WTC11 (cell line): Measurements from ENCODE around the gene ZNF213. TPM values are rescaled to one million over a fixed set of nuclear protein-coding genes. Genes with fewer than 3 reads are reported as not detected.

Source experiments
- ATAC-seq: fragments of 200-7000 bp; cut with Tn5 transposase; 2 replicates; pipeline ENCODE4 v1.10.0; 2021; ENCODE audit warnings: mild to moderate bottlenecking, moderate library complexity
- CTCF ChIA-PET: fragments of 300-600 bp; sonication (Branson Sonifier 250); formaldehyde crosslinking; loops from one replicate; lab custom pipeline; 2021; ENCODE audit warnings: antibody characterized with exemption; lab: Charles Lee
- POLR2A ChIA-PET: fragments of 350-600 bp; sonication (Branson Sonifier 250); formaldehyde crosslinking; loops from one replicate; lab custom pipeline; 2021; ENCODE audit warnings: antibody characterized with exemption; lab: Charles Lee
- DNase-seq: peaks from one replicate; pipeline ENCODE4 v3.0.0; 2021; ENCODE audit warnings: low spot score
- H3K27ac Mint-ChIP-seq: 2 replicates; pipeline ENCODE4 v1.8.0; 2021; ENCODE audit warnings: mixed read lengths
- H3K27me3 Mint-ChIP-seq: 2 replicates; pipeline ENCODE4 v1.8.0; 2021; ENCODE audit warnings: low read depth, mild to moderate bottlenecking, moderate library complexity, mixed read lengths
- H3K36me3 Mint-ChIP-seq: 2 replicates; pipeline ENCODE4 v1.8.0; 2021; ENCODE audit warnings: mixed read lengths
- H3K4me1 Mint-ChIP-seq: 2 replicates; pipeline ENCODE4 v1.8.0; 2022; ENCODE audit warnings: mixed read lengths
- H3K4me3 Mint-ChIP-seq: 2 replicates; pipeline ENCODE4 v1.8.0; 2021; ENCODE audit warnings: mild to moderate bottlenecking, moderate library complexity, mixed read lengths
- H3K9me3 Mint-ChIP-seq: 2 replicates; pipeline ENCODE4 v1.8.0; 2021; ENCODE audit warnings: mixed read lengths
- ARID4B ChIP-seq: sonication (generic); formaldehyde crosslinking; IDR thresholded peaks from 2 replicates; pipeline ENCODE4 v1.8.0; 2023; ENCODE audit warnings: missing genetic modification reagents, mild to moderate bottlenecking, borderline replicate concordance
- ATF2 ChIP-seq: sonication (generic); formaldehyde crosslinking; IDR thresholded peaks from 2 replicates; pipeline ENCODE4 v1.8.1; 2022; ENCODE audit warnings: low read depth, missing genetic modification reagents, borderline replicate concordance
- CBFB ChIP-seq: sonication (generic); formaldehyde crosslinking; IDR thresholded peaks from 2 replicates; pipeline ENCODE4 v1.8.1; 2022; ENCODE audit warnings: mild to moderate bottlenecking, low read depth, missing genetic modification reagents
- E2F1 ChIP-seq: sonication (generic); formaldehyde crosslinking; IDR thresholded peaks from 2 replicates; pipeline ENCODE4 v1.8.0; 2022; ENCODE audit warnings: mild to moderate bottlenecking, missing genetic modification reagents
- ERG ChIP-seq: fragments of 250-450 bp; sonication (Bioruptor Pico); IDR thresholded peaks from 2 replicates; pipeline ENCODE4 v1.8.0; 2021; ENCODE audit warnings: mild to moderate bottlenecking
- FOXJ3 ChIP-seq: sonication (generic); formaldehyde crosslinking; IDR thresholded peaks from 2 replicates; pipeline ENCODE4 v1.9.0; 2021; ENCODE audit warnings: missing genetic modification reagents, mild to moderate bottlenecking, borderline replicate concordance
- FOXK1 ChIP-seq: sonication (generic); formaldehyde crosslinking; IDR thresholded peaks from 2 replicates; pipeline ENCODE4 v1.8.0; 2022; ENCODE audit warnings: mild to moderate bottlenecking, moderate library complexity, missing genetic modification reagents
- GTF2I ChIP-seq: fragments of 250-450 bp; sonication (Bioruptor Pico); conservative IDR thresholded peaks from 2 replicates; pipeline ENCODE4 v1.4.0; 2021; ENCODE audit warnings: mild to moderate bottlenecking
- JAZF1 ChIP-seq: fragments of 250-450 bp; sonication (Bioruptor Pico); IDR thresholded peaks from 2 replicates; pipeline ENCODE4 v1.9.0; 2021; ENCODE audit warnings: moderate library complexity, mild to moderate bottlenecking, inconsistent platforms
- NR2C2 ChIP-seq: sonication (generic); formaldehyde crosslinking; IDR thresholded peaks from 2 replicates; pipeline ENCODE4 v1.8.0; 2022; ENCODE audit warnings: mild to moderate bottlenecking, missing genetic modification reagents
- PREB ChIP-seq: sonication (generic); formaldehyde crosslinking; IDR thresholded peaks from 2 replicates; pipeline ENCODE4 v1.8.1; 2022; ENCODE audit warnings: mild to moderate bottlenecking, missing genetic modification reagents, moderate library complexity, borderline replicate concordance
- SP1 ChIP-seq: sonication (generic); formaldehyde crosslinking; conservative IDR thresholded peaks from 2 replicates; pipeline ENCODE4 v1.8.1; 2022; ENCODE audit warnings: missing genetic modification reagents
- TEAD1 ChIP-seq: sonication (generic); formaldehyde crosslinking; IDR thresholded peaks from 2 replicates; pipeline ENCODE4 v1.8.0; 2022; ENCODE audit warnings: mild to moderate bottlenecking, missing genetic modification reagents
- TP53 ChIP-seq: sonication (generic); formaldehyde crosslinking; IDR thresholded peaks from 2 replicates; pipeline ENCODE4 v1.8.1; 2023; ENCODE audit warnings: mild to moderate bottlenecking, missing genetic modification reagents
- USF1 ChIP-seq: sonication (generic); formaldehyde crosslinking; IDR thresholded peaks from 2 replicates; pipeline ENCODE4 v1.8.0; 2022; ENCODE audit warnings: mild to moderate bottlenecking, missing genetic modification reagents
- ZNF121 ChIP-seq: sonication (generic); formaldehyde crosslinking; IDR thresholded peaks from 2 replicates; pipeline ENCODE4 v1.8.0; 2023; ENCODE audit warnings: missing genetic modification reagents
- ZNF138 ChIP-seq: sonication (generic); formaldehyde crosslinking; conservative IDR thresholded peaks from 2 replicates; pipeline ENCODE4 v1.8.1; 2022; ENCODE audit warnings: mild to moderate bottlenecking, moderate library complexity, missing genetic modification reagents
- ZNF219 ChIP-seq: sonication (generic); formaldehyde crosslinking; IDR thresholded peaks from 2 replicates; pipeline ENCODE4 v1.8.0; 2023; ENCODE audit warnings: missing genetic modification reagents, mild to moderate bottlenecking, borderline replicate concordance
- ZNF416 ChIP-seq: fragments of 250-450 bp; sonication (Bioruptor Pico); IDR thresholded peaks from 2 replicates; pipeline ENCODE4 v1.9.0; 2021; ENCODE audit warnings: mild to moderate bottlenecking, inconsistent platforms
- ZNF512 ChIP-seq: sonication (generic); formaldehyde crosslinking; IDR thresholded peaks from 2 replicates; pipeline ENCODE4 v1.8.1; 2022; ENCODE audit warnings: missing genetic modification reagents, borderline replicate concordance
- total RNA-seq: library from RNA; stranded (reverse); gene quantifications from 3 replicates; pipeline ENCODE4 v1.2.3, GENCODE V29; 2021

The ZNF213 gene
- total RNA-seq, 1 experiment from 2014 or later, result 11.6 TPM

GRCh38 chr16:3122926-3123570 lies 11.8 kb upstream of the ZNF213 start:
- CTCF ChIA-PET, result interaction anchor here (0.6 to 4.7 kb wide), 9 partner anchors 9 to 89 kb away, joined by 3 to 18 read pairs (median 5); no protein-coding TSS in a partner anchor
- TF ChIP-seq ARID4B (CRISPR knock-in tag) (no peak), FOXJ3 (CRISPR knock-in tag) (no peak), E2F1 (CRISPR knock-in tag) (no peak), ZNF138 (no peak), PREB (CRISPR knock-in tag) (no peak), ZNF121 (CRISPR knock-in tag) (peak; percentile 93), TP53 (CRISPR knock-in tag) (no peak), GTF2I (CRISPR knock-in tag) (0 out of 2 replicates have a peak, but pooled peaks have one; percentile 22), ZNF512 (CRISPR knock-in tag) (no peak), NR2C2 (CRISPR knock-in tag) (no peak)
- no peaks in the 10 kb centered on the region for H3K9me3 Mint-ChIP-seq
- DNase-seq (no peak), ATAC-seq (no peak)
- H3K27me3 Mint-ChIP-seq, result no peaks in the 10 kb centered on the region
- H3K27ac Mint-ChIP-seq, result peak overlapping the region; percentile 96; the same call in 1 of the 2 replicates
- H3K4me1 Mint-ChIP-seq, result peaks cover 33% of the 10 kb centered on the region
- H3K4me3 Mint-ChIP-seq, result peak overlapping the region; percentile 88
- POLR2A ChIA-PET, result interaction anchor here (1.4 kb wide), 1 partner anchor 25 kb away, joined by 4 read pairs; no protein-coding TSS in a partner anchor
- peaks cover 13% of the 10 kb centered on the region for H3K36me3 Mint-ChIP-seq

GRCh38 chr16:3123986-3124886 lies 10.6 kb upstream of the ZNF213 start:
- CTCF ChIA-PET, result interaction anchor here (0.6 to 2.6 kb wide), 5 partner anchors 9 to 96 kb away, joined by 3 to 13 read pairs (median 3); no protein-coding TSS in a partner anchor
- peak; percentile 99 for DNase-seq
- POLR2A ChIA-PET, result no interaction called here
- H3K4me3 Mint-ChIP-seq, result peak overlapping the region; percentile 88
- H3K27ac Mint-ChIP-seq, result peak overlapping the region; percentile 96
- H3K36me3 Mint-ChIP-seq, result peaks cover 9% of the 10 kb centered on the region
- H3K9me3 Mint-ChIP-seq, result no peaks in the 10 kb centered on the region
- H3K4me1 Mint-ChIP-seq, result peaks cover 37% of the 10 kb centered on the region
- peak; percentile 89 for ATAC-seq
- no peaks in the 10 kb centered on the region for H3K27me3 Mint-ChIP-seq
- no peak for TF ChIP-seq CBFB (CRISPR knock-in tag)
- no peak for TF ChIP-seq ATF2 (CRISPR knock-in tag)
- no peak for TF ChIP-seq ZNF219 (CRISPR knock-in tag)
- TF ChIP-seq USF1 (CRISPR knock-in tag), result no peak
- TF ChIP-seq TEAD1 (CRISPR knock-in tag), result peak; percentile 56; the same call in 1 of the 2 replicates
- peak; percentile 92 for TF ChIP-seq SP1 (CRISPR knock-in tag)
- no peak for TF ChIP-seq FOXJ3 (CRISPR knock-in tag)
- TF ChIP-seq JAZF1 (CRISPR knock-in tag), result no peak
- 0 out of 2 replicates have a peak, but pooled peaks have one; percentile 34 for TF ChIP-seq ERG (CRISPR knock-in tag)
- no peak for TF ChIP-seq ZNF416 (CRISPR knock-in tag)
- TF ChIP-seq FOXK1, result no peak
- TF ChIP-seq NR2C2 (CRISPR knock-in tag), result no peak
